ENCODE data around the gene TMOD1.

- no peak for TF ChIP-seq CTCF (IDR thresholded peaks at IDR 0.05)
- no peak for TF ChIP-seq EP300 (IDR thresholded peaks at IDR 0.05)
- TF ChIP-seq POLR2A (IDR thresholded peaks at IDR 0.05): no peak
These were observed 90.1 kb downstream of the TMOD1 start for GRCh38 chr9:97591535-97591934.
